HCT116 (cell line): Measurements from ENCODE around the gene GUCY2D. TPM values are rescaled to one million over a fixed set of nuclear protein-coding genes. Genes with fewer than 3 reads are reported as not detected.
"Not testable (repeated sequence)": the region's sequence is repeated elsewhere in the genome, so short reads cannot be mapped to it uniquely, and the experiment has no call there.

ENCODE experiments used
- ATAC-seq: fragments of 200-7000 bp; cut with Tn5 transposase; 2 replicates; pipeline ENCODE4 v1.9.1; 2020; ENCODE audit warnings: mild to moderate bottlenecking, moderate library complexity
- BruUV-seq: library from RNA; stranded (reverse); fragments of 400-500 nt; replicated peaks from 2 replicates; lab custom pipeline; 2021; lab: Mats Ljungman, UMichigan
- CTCF ChIA-PET: fragments of 300-600 bp; sonication (Branson Sonifier 250); formaldehyde crosslinking; loops from one replicate; lab custom pipeline; 2021; ENCODE audit warnings: antibody characterized with exemption; lab: Charles Lee
- POLR2A ChIA-PET: fragments of 300-600, 350-600 bp; sonication (Branson Sonifier 250); formaldehyde crosslinking; loops from one replicate; lab custom pipeline; 2021; ENCODE audit warnings: antibody characterized with exemption; lab: Charles Lee
- RAD21 ChIA-PET, 2 experiments: fragments of 300-600 bp; sonication (Branson Sonifier 250); formaldehyde crosslinking; loops; one replicate each; lab custom pipeline; 2023; ENCODE audit warnings: low total read pairs in 2 of 2; ENCODE audit not compliant: uncharacterized antibody in 2 of 2, unreplicated experiment in 2 of 2, low non-redundant PET in 1 of 2; lab: Charles Lee
- DNase-seq: peaks from one replicate; pipeline ENCODE4 v3.0.0-alpha.2; 2010; ENCODE audit warnings: low read depth, low spot score
- H2AFZ ChIP-seq: fragments of 200-600 bp; shearing (Covaris generic), sonication (generic); 2 replicates; pipeline ENCODE4 v1.6.1; 2017; ENCODE audit warnings: low read depth, mixed run types, mixed read lengths, antibody characterized with exemption, low read length; ENCODE audit not compliant: poor library complexity, severe bottlenecking
- H3K27ac ChIP-seq: 2 replicates; pipeline ENCODE4 v1.5.1; 2012; ENCODE audit warnings: low read depth, low read length
- H3K27me3 ChIP-seq: fragments of 200-600 bp; sonication (generic); 2 replicates; pipeline ENCODE4 v1.6.1; 2016; ENCODE audit warnings: mixed run types, low read length, mixed read lengths; ENCODE audit not compliant: insufficient read depth
- H3K36me3 ChIP-seq, 2 experiments: fragments of 200-500 bp in 1 of 2; fragments of 200-600 bp in 1 of 2; sonication (Bioruptor generic) in 1 of 2; sonication (generic) in 1 of 2; 2 replicates each; pipeline versions ENCODE4 v1.5.1 to v1.6.1; 2014 to 2016; ENCODE audit warnings: low read length in 2 of 2, inconsistent platforms in 1 of 2, mixed read lengths in 1 of 2, mixed run types in 1 of 2; ENCODE audit not compliant: insufficient read depth in 2 of 2, control insufficient read depth in 1 of 2
- H3K4me1 ChIP-seq, 2 experiments: fragments of 200-600 bp in 1 of 2; sonication (generic) in 1 of 2; 2 replicates each; pipeline versions ENCODE4 v1.5.1 to v1.6.1; 2012 to 2017; ENCODE audit warnings: low read length in 2 of 2, inconsistent platforms in 1 of 2, mild to moderate bottlenecking in 1 of 2, mixed read lengths in 1 of 2, mixed run types in 1 of 2, moderate library complexity in 1 of 2; ENCODE audit not compliant: insufficient read depth in 2 of 2, control insufficient read depth in 1 of 2
- H3K4me2 ChIP-seq: fragments of 200-600 bp; sonication (generic); 2 replicates; pipeline ENCODE4 v1.6.1; 2017; ENCODE audit warnings: mixed run types, low read length, mixed read lengths
- H3K4me3 ChIP-seq, 2 experiments: fragments of 200-600 bp in 1 of 2; sonication (generic) in 1 of 2; replicated peaks in 1 of 2; 2 replicates each; pipeline ENCODE4 v1.5.1; 2011 to 2016; ENCODE audit warnings: low read length in 2 of 2, control low read depth in 1 of 2, low read depth in 1 of 2, mild to moderate bottlenecking in 1 of 2, mixed read lengths in 1 of 2, mixed run types in 1 of 2
- H3K79me2 ChIP-seq: fragments of 200-600 bp; sonication (generic); 2 replicates; pipeline ENCODE4 v1.6.1; 2017; ENCODE audit warnings: mild to moderate bottlenecking, mixed run types, low read length, moderate library complexity, mixed read lengths; ENCODE audit not compliant: insufficient read depth
- H3K9ac ChIP-seq: fragments of 200-600 bp; sonication (generic); 2 replicates; pipeline ENCODE4 v1.6.1; 2016; ENCODE audit warnings: low read length, mixed read lengths
- H3K9me2 ChIP-seq: fragments of 200-600 bp; sonication (generic), shearing (Covaris generic); 2 replicates; pipeline ENCODE4 v1.6.1; 2017; ENCODE audit warnings: mixed run types, mild to moderate bottlenecking, moderate library complexity; ENCODE audit not compliant: insufficient read depth
- H3K9me3 ChIP-seq, 2 experiments: fragments of 200-500 bp in 1 of 2; fragments of 200-600 bp in 1 of 2; sonication (Bioruptor generic) in 1 of 2; sonication (generic) in 1 of 2; 2 replicates each; pipeline ENCODE4 v1.6.1; 2014 to 2017; ENCODE audit warnings: low read length in 2 of 2, mixed read lengths in 2 of 2, inconsistent platforms in 1 of 2, low read depth in 1 of 2, mild to moderate bottlenecking in 1 of 2, mixed run types in 1 of 2, moderate library complexity in 1 of 2; ENCODE audit not compliant: control insufficient read depth in 1 of 2, insufficient read depth in 1 of 2
- H4K20me1 ChIP-seq: fragments of 200-600 bp; sonication (generic), shearing (Covaris generic); 2 replicates; pipeline ENCODE4 v1.6.1; 2017; ENCODE audit warnings: mixed run types, mild to moderate bottlenecking, moderate library complexity; ENCODE audit not compliant: insufficient read depth
- EZH2phosphoT487 ChIP-seq: fragments of 200-600 bp; IDR thresholded peaks from 2 replicates; pipeline ENCODE4 v1.6.1; 2018; ENCODE audit warnings: antibody characterized with exemption, borderline replicate concordance
- RAD21 ChIP-seq: IDR thresholded peaks from 2 replicates; pipeline ENCODE4 v1.6.1; 2012; ENCODE audit warnings: low read depth, mild to moderate bottlenecking
- SIN3A ChIP-seq: IDR thresholded peaks from 2 replicates; pipeline ENCODE4 v1.6.1; 2012; ENCODE audit warnings: low read depth
- ZBTB33 ChIP-seq: IDR thresholded peaks from 2 replicates; pipeline ENCODE4 v1.6.1; 2011; ENCODE audit warnings: mild to moderate bottlenecking, low read length, moderate library complexity; ENCODE audit not compliant: insufficient replicate concordance; ENCODE audit errors: extremely low read depth
- ZFX ChIP-seq: fragments of 450-650 bp; IDR thresholded peaks from 2 replicates; pipeline ENCODE4 v1.6.1; 2017
- intact Hi-C: fragments of 100-400 bp; cut with micrococcal nuclease; formaldehyde crosslinking; loops from 2 replicates; pipeline ENCODE4 v1.10.0; 2022
- total RNA-seq: library from RNA; stranded (reverse); gene quantifications from one replicate; pipeline ENCODE4 v1.2.1, GENCODE V29; 2021; ENCODE audit not compliant: unreplicated experiment

GUCY2D gene
- total RNA-seq, 1 experiment from 2014 or later, result 1.4 TPM

GRCh38 chr17:8022360-8023003, 20.1 kb downstream of the GUCY2D start:
- Histone ChIP-seq H3K4me2 (no peak overlapping the region), H3K27ac (no peak overlapping the region), H3K4me3 (no peak overlapping the region), H3K27me3 (no peaks in the 10 kb centered on the region; the same call in 1 of the 2 replicates), H3K79me2 (no peaks in the 10 kb centered on the region), H3K4me1 (peaks cover under 1 to 24% of the 10 kb centered on the region in 2 experiments; a peak in 3 of 4 replicates), H3K36me3 (no peaks in the 10 kb centered on the region)
- ChIA-PET CTCF (no interaction called here), RAD21 (interaction anchor here in 1 of 2 experiments (1.2 kb wide), 1 partner anchor 19 kb away, joined by 3 read pairs; no protein-coding TSS in a partner anchor)
- intact Hi-C loops, result no loop called here
- no peak for TF ChIP-seq SIN3A
- TF ChIP-seq EZH2phosphoT487, result no peak
- TF ChIP-seq ZFX, result no peak
- no peak for TF ChIP-seq RAD21
- TF ChIP-seq ZBTB33, result no peak
- TF ChIP-seq, all 23 proteins: peak for 0
- DNase-seq (no peak), ATAC-seq (no peak)
- no TSS peak for BruUV-seq
- no peak overlapping the region for H3K9ac ChIP-seq
- POLR2A ChIA-PET, result no interaction called here
- H3K9me3 ChIP-seq, result no peaks in the 10 kb centered on the region
- H2AFZ ChIP-seq, result no peak overlapping the region
- no peaks in the 10 kb centered on the region for H4K20me1 ChIP-seq
- H3K9me2 ChIP-seq, result no peaks in the 10 kb centered on the region

GRCh38 chr17:8024161-8024560, 21.7 kb downstream of the GUCY2D start:
- RAD21 ChIA-PET, BruUV-seq, H4K20me1 ChIP-seq, DNase-seq, H3K9me2 ChIP-seq, H3K4me3 ChIP-seq, intact Hi-C loops, POLR2A ChIA-PET, CTCF ChIA-PET, H3K27me3 ChIP-seq, H3K27ac ChIP-seq, H3K4me2 ChIP-seq, H3K36me3 ChIP-seq, H3K4me1 ChIP-seq, ATAC-seq, H3K9me3 ChIP-seq, H2AFZ ChIP-seq, H3K9ac ChIP-seq, H3K79me2 ChIP-seq: not testable (repeated sequence)
